Cerebellar cortex (tissue), 1 donor: ENCODE data around the gene LEFTY1.
"Not testable (repeated sequence)": the region's sequence is repeated elsewhere in the genome, so short reads cannot be mapped to it uniquely, and the experiment has no call there.

Experiments
- DNase-seq: peaks from one replicate; pipeline ENCODE4 v3.0.0-alpha.2; 2015; ENCODE audit warnings: low spot score

Gene LEFTY1

DNA sequence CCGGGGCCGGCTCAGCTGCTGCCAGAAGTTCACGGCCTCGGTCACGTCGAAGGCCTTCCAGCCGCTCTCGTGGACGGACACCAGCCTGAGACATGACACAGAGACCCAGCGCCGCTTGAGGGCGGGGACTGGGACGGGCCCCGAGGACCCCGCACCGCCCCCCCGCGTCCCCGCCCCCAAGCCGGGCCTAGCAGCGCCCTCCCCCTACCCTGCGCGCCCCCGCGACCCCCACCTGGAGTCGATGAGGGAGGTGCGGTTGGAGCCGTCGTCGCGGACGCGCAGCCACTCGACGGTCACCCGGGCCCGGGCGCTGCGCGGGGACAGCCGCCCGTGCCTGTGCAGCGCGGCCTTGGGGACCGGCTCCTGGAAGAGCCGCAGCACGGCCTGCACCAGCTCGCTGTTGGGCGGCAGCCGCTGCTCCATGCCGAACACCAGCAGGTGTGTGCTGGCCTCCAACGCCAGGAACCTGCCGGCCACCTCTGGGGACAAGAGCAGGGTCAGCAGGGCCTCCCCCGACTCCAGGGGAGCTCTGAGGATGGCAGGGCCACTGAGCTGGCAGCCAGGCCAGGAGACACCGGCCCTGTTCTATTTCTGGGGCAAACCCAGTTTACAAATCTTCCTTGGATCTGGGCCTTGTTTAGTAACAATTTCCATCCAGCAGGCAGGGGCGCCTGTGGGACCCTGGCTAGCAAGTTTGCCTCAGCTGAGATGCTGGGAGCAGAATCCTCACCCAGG is 1.2 kb downstream of the LEFTY1 start:
- DNase-seq: not testable (repeated sequence)

DNA sequence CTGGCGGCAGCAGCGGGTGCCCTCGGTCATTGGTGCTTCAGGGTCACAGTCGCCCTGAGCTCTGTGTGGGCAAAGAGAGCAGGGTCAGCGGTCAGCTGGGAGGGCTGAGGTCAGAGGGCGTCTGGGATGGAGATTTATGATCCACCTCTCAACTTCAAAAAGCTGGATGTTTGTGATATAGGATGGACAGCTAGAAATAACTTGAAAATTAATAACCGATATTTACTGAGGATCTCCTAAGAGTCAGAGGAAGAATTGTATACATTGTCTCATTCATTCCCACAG is 2.0 kb downstream of the LEFTY1 start:
- DNase-seq: no peak

- no peak for DNase-seq
Observed at GRCh38 chr1:225886159-225887029, 2.6 kb downstream of the LEFTY1 start.

DNA sequence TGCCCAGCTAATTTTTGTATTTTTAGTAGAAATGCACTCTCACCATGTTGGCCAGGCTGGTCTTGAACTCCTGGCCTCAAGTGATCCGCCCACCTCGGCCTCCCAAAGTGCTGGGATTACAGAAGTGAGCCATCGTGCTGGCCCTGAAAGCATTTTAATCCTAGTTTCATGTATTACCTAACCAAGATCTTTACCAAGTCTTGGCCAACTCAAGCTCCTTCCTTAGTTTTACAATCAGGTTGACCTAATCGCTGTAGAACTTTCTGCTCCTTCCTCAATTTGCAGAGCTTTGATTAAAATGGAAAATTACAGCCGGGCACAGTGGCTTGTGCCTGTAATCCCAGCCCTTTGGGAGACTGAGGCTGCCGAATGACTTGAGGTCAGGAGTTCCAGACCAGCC is 3.6 kb downstream of the LEFTY1 start:
- no peak for DNase-seq

GRCh38 chr1:225883616-225884265 is 5.2 kb downstream of the LEFTY1 start:
- DNase-seq: no peak

DNA sequence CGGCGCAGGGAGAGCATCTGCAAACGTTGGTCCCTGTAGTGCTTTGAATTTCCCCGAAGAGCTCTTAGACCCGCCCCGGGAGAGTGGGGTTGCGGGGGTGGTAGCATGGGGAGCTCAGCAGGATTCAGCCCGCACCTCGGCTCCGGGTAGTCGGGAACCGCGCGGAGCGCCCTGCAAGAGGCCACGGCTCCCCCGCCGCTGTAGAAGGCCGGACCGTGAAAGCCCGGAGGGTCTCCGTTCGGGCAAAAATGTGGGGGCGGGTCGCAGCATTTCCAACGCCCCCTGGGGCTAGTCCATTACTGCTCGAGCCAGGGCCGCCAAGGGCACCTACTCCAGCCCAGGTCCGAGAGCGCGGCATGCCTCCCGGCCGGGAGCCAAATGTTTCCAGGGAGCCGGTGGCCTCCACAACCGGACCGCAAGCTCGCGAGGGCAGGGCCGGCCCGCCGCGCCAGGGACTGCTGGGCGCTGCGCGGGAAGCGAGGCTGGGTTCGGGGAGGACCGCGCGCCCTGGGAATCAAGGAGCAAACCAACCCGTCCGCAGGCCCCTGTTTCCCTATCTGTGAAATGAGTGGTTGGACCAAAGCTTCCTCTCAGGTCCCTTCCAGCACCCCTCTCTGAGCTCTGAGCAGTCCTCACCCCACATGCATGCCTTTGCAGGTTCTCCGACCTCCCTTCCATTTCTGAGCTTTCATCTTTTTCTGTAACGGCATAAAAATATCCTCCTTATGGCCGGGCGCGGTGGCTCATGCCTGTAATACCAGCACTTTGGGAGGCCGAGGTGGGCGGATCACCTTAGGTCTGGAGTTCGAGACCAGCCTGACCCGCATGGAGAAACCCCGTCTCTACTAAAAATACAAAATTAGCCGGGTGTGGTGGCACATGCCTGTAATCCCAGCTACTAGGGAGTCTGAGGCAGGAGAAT is 6.0 kb downstream of the LEFTY1 start:
- DNase-seq: no peak

DNA sequence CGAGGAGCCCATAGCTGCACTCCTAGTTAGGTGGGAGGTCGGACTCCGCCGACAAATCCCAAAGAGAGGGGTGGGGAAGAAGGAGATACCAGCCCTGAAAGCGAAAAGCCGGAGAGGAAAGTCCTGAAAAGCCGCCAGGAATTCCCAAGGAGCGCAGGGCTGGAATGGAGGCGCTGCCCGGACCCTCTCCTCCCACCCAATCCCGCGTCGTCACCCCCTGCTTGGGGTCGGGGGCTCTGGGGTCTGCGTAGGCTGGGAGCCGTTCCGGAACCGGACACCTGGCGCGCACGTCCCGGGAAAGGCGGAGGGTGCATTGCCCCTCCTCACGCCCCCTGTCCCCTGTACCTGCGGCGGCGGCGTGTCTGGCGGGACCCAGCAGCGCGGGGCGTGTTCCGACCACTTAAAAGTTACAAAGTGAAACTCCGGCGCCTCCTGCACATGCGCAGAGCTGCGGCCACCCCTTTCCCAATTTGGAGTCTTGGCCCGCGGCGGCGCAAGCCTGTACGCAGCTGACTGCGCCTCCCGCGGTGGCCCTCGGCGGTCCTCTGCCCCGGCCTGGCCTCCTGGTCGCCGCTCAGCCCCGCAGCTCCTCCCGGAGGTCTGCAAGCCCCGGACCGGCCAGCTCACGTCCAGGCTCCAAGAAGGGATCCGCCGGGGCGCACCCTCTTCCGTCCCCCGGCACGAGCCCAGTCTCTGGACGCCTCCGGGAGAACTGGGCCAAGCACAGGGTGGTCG is 6.8 kb downstream of the LEFTY1 start, which contains the start of gene TMEM63A:
Gene TMEM63A, minus strand, starts transcription at position 422 of the 735 bp plus-strand sequence. CDS start 4,800 bp downstream, outside the sequence.
- DNase-seq: peak; percentile 48

DNA sequence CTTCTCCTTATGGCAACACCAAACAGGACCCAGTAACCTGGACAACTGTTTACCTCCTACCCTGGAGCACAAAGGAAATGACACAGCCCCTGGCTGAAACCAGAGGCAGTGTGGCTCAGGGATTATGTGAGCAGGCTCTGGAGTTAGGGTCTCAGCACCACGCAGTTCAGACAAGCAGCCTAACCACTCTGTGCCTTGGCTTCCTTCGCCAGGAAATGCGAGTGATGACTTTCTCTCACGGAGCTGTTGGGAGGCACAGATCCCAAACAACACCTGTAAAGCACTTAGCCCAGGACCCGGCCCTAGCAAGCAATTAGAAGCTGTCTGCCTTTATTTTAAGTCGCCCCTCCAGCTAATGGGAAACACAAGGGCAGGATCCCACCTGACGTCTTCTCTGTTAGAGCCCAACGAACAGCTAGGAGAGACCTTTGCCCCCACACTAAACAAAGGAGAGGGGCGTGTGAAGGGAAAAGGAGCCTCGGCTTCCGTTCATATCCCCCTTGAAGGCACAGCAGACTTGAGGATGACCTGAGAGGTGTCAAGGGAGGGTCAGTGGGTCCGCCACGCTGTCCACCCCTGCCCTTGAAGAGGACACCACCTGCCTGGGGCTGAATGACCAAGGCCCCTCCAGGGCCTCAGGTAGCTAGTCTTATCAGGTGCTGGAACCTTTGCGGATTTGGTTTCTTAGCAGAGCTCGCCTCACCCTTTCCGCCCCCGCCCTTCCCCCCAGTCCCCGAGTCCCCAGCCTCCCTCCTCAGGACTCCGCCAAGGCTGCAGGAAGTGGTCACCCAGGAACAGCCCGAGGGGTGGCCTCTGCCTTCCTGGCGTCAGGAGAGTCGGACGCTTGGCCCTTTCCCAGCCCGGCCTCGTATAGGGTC is 7.6 kb downstream of the LEFTY1 start:
- no peak for DNase-seq

- no peak for DNase-seq
Observed at GRCh38 chr1:225880636-225881035, 8.3 kb downstream of the LEFTY1 start.

DNA sequence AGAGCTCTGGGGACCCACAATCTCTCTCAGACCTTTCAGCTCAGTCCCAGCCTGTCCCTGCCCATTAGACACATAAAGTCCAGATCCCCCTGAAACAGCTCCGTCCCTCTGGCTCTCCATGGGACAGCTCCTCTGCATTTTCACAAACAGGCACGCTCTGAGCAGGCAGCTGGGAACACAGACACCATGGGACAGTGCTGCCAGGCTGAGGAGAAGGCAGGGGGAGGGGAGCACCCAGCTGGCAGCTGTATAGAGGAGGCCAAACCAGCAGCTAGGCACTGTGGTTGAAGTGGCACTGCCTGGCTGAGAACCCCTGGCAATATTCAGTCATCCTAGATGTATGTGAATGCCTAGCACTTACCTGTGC is 8.7 kb downstream of the LEFTY1 start:
- DNase-seq: no peak

GRCh38 chr1:225879521-225880221 is 9.3 kb downstream of the LEFTY1 start:
- no peak for DNase-seq

- no peak for DNase-seq
Observed at GRCh38 chr1:225878282-225878681, 10.7 kb downstream of the LEFTY1 start.

DNA sequence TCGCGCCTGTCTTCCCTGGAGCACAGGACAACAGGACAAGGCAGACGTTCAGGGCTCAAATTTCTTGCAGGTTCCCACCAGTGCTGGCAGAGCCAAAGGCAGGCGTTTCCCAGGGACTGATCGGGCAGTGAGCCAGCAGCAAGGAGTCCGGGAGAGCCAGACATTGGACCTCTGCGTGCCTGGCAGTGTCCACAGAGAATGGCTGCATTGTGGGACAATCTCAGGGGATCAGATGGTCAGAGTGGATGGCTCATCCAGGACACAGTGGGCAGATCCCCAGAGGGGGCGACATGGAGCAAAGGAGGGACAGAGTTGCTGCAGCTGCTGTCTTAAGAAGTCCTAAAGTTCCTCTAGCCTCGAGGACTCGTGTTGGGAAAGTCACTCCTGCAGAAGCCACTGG is 11.4 kb downstream of the LEFTY1 start:
- DNase-seq: peak; percentile 56

DNA sequence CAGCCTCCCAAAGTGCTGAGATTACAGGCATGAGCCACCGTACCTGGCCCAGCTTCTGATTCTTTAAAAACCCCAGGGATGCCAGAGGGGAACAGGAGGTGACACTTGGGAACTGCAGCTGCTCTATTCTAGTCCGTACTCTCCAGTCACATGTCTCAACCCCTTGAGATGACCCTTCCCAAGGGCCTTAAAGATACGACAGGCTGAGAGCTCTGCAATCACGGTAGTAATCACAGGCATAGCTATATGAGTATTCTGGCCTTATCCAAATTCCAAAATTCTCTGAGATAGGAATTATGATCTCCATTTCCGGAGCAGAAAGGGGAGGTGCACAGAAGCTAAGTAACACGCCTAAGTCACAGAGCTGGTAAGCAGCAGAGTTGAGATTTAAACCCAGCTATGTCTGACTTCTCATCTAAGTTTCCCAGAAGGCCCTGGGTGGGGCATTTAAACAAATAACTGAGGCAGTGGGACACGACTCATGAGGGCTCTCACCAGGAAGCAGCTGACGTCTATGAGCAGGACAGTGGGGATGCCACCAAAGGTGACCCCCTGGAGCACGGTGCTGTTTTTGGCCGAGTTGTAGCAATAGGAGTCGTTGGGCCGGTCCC is 11.9 kb downstream of the LEFTY1 start:
- no peak for DNase-seq

DNA sequence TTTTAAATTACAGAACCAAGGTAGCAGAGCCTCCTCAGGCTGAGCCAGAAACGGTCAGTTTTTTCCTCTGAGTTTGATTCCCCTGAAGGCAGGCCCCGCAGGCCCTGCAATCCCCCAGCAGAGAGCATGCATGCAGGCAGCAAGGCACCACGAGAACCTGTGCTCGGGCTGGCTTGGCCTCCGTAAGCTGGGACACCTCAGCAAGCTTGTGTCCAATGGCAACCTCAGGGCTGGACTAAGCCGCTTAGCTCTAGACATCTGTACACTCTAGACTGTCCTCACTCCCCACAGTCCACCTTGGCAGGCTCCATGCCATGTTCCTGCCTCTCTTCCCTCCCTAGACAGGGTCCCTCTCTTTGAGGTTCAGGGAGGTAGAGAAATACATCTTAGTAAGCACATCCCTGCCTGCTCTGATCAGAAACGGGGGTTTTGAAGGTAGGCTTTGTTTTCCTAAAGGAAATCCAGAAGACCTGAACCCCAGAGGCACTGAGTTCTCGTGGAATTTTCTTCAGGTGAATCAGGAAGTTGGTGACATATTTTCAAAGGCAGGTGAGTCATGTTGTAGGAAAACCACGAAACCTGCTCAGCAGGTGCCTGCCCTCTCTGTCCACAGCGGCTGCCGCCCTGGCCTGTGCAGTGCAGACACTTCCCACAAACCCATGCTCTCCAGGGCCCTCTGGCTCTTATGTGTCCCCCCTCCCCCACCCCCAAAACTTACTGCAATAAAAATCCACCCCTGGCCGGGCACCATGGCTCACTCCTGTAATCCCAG is 13.7 kb downstream of the LEFTY1 start:
- no peak for DNase-seq

GRCh38 chr1:225874431-225874830 is 14.5 kb downstream of the LEFTY1 start:
- no peak for DNase-seq

DNA sequence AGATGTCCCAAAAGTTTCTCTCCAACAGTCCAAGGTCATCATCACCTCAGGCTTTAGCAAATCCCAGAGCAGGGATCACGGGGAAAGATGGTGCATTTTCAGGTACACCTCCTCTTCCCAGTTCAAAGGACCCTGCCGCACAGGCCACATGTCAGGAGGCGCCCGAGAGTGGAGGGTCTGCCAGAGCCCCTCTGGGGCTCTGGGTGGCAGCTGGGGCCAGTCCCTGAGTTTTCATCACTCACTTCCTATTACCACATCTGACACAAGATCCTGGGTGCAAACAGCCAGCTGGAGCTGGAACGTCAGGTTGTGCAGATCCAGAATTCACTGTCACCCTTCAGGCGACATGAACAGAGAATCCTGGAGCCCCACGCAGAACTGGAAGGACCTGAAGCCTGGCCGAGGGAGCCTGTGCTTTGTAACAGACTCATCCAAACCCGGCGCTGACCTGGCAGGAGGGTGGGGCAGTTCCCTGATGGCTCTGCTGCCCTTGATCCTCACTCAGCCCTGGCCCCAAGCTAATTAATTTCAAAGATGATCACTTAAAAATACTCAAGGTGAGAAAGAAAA is 15.6 kb downstream of the LEFTY1 start:
- DNase-seq: no peak

DNA sequence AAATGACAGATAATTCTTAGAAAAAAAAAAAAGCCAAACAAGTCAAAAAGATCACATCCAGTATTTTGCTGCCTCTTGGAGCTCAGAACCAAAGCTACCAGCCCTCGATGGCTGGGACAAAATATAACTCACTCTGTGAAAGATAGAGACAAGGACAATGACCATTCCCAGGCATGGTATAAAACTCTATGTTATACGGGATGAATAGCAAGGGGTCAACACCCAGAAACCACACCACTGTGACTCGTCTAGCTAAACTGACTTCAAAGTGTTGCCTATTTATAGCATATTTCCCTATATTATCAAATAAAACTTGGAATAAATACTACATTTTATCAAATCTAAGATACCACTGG is 16.9 kb downstream of the LEFTY1 start:
- no peak for DNase-seq
